ENCODE measurements around the gene CLASP1.
A peak's percentile ranks its signal among the peaks of the same experiment; 100 is the strongest.
"Not testable (repeated sequence)": the region's sequence is repeated elsewhere in the genome, so short reads cannot be mapped to it uniquely, and the experiment has no call there.

Gene CLASP1

GRCh38 chr2:121376535-121377250 lies 272.6 kb downstream of the CLASP1 start:
- H3K4me3 ChIP-seq (ENCODE audit: low read depth, low read length) = no peak overlapping the region
- peak; percentile 26 for DNase-seq (ENCODE audit: low read depth)
- no peak for TF ChIP-seq CTCF (conservative IDR thresholded peaks at IDR 0.05; ENCODE audit: low read depth, low read length)

- DNase-seq (ENCODE audit: low read depth) = peak; percentile 79
- no peak overlapping the region for H3K4me3 ChIP-seq (ENCODE audit: low read depth, low read length)
- no peak for TF ChIP-seq CTCF (conservative IDR thresholded peaks at IDR 0.05; ENCODE audit: low read depth, low read length)
Observed at GRCh38 chr2:121375621-121376159, 273.6 kb downstream of the CLASP1 start.

- not testable (repeated sequence) for H3K4me3 ChIP-seq (ENCODE audit: low read depth, low read length); DNase-seq (ENCODE audit: low read depth)
Observed at GRCh38 chr2:121374412-121375075, 274.7 kb downstream of the CLASP1 start.

GRCh38 chr2:121372721-121373353 lies 276.4 kb downstream of the CLASP1 start:
- TF ChIP-seq CTCF (conservative IDR thresholded peaks at IDR 0.05; ENCODE audit: low read depth, low read length) = no peak
- no peak for DNase-seq (ENCODE audit: low read depth)
- no peak overlapping the region for H3K4me3 ChIP-seq (ENCODE audit: low read depth, low read length)

- no peak for DNase-seq (ENCODE audit: low read depth)
- H3K4me3 ChIP-seq (ENCODE audit: low read depth, low read length) = no peak overlapping the region
- no peak for TF ChIP-seq CTCF (conservative IDR thresholded peaks at IDR 0.05; ENCODE audit: low read depth, low read length)
Observed at GRCh38 chr2:121372082-121372481, 277.2 kb downstream of the CLASP1 start.

GRCh38 chr2:121368836-121369235 lies 280.4 kb downstream of the CLASP1 start:
- H3K4me3 ChIP-seq (ENCODE audit: low read depth, low read length) = no peak overlapping the region
- no peak for DNase-seq (ENCODE audit: low read depth)
- TF ChIP-seq CTCF (conservative IDR thresholded peaks at IDR 0.05; ENCODE audit: low read depth, low read length) = no peak

- no peak for DNase-seq (ENCODE audit: low read depth)
- no peak for TF ChIP-seq CTCF (conservative IDR thresholded peaks at IDR 0.05; ENCODE audit: low read depth, low read length)
- H3K4me3 ChIP-seq (ENCODE audit: low read depth, low read length) = no peak overlapping the region
Observed at GRCh38 chr2:121368155-121368554, 281.1 kb downstream of the CLASP1 start.

Data from choroid plexus epithelial cell (primary cell).